ENCODE measurements around the gene MAOB. TPM values are rescaled to one million over a fixed set of nuclear protein-coding genes. Genes with fewer than 3 reads are reported as not detected.

Gene MAOB
- total RNA-seq, 1 experiment from 2014 or later, result 0.74 TPM

- TF ChIP-seq CBFB (CRISPR knock-in tag; IDR thresholded peaks at IDR 0.05; ENCODE audit: low read depth) (no peak), TCF7 (CRISPR knock-in tag; IDR thresholded peaks at IDR 0.05; ENCODE audit: low read depth) (no peak)
Observed at GRCh38 chrX:43720961-43721360, 161.3 kb downstream of the MAOB start (continued).

- TF ChIP-seq ATF1 (CRISPR knock-in tag; IDR thresholded peaks at IDR 0.05) (no peak), TCF7 (CRISPR knock-in tag; IDR thresholded peaks at IDR 0.05; ENCODE audit: low read depth) (no peak), CBFB (CRISPR knock-in tag; IDR thresholded peaks at IDR 0.05; ENCODE audit: low read depth) (no peak), HMGXB4 (CRISPR knock-in tag; IDR thresholded peaks at IDR 0.05) (no peak), FOXP1 (CRISPR knock-in tag; IDR thresholded peaks at IDR 0.05; ENCODE audit: borderline replicate concordance) (no peak), ATF2 (CRISPR knock-in tag; IDR thresholded peaks at IDR 0.05; ENCODE audit: borderline replicate concordance, low read depth) (no peak)
- H3K4me3 Mint-ChIP-seq, result no peak overlapping the region
- no peak for ATAC-seq
- no peaks in the 10 kb centered on the region for H3K4me1 Mint-ChIP-seq
- CTCF ChIA-PET, result no interaction called here
- H3K27ac Mint-ChIP-seq, result no peak overlapping the region
- DNase-seq (ENCODE audit: low spot score), result no peak
- H3K9me3 Mint-ChIP-seq, result peaks cover 13% of the 10 kb centered on the region; the same call in 1 of the 2 replicates
- H3K36me3 Mint-ChIP-seq, result 0 out of 2 replicates have a peak, but pooled peaks cover 4% of the 10 kb centered on the region
- POLR2A ChIA-PET, result no interaction called here
- H3K27me3 Mint-ChIP-seq (ENCODE audit: low read depth), result peaks cover 16% of the 10 kb centered on the region
Observed at GRCh38 chrX:43720082-43720481, 162.2 kb downstream of the MAOB start.

GRCh38 chrX:43718956-43719355 is 163.3 kb downstream of the MAOB start:
- no peak overlapping the region for H3K27ac Mint-ChIP-seq
- H3K36me3 Mint-ChIP-seq, result 0 out of 2 replicates have a peak, but pooled peaks cover 4% of the 10 kb centered on the region
- no peak overlapping the region for H3K4me3 Mint-ChIP-seq
- H3K9me3 Mint-ChIP-seq, result peaks cover 13% of the 10 kb centered on the region; the same call in 1 of the 2 replicates
- ATAC-seq (no peak), DNase-seq (ENCODE audit: low spot score) (no peak)
- CTCF ChIA-PET, result no interaction called here
- H3K4me1 Mint-ChIP-seq, result no peaks in the 10 kb centered on the region
- POLR2A ChIA-PET, result no interaction called here
- H3K27me3 Mint-ChIP-seq (ENCODE audit: low read depth), result peaks cover 5% of the 10 kb centered on the region; the same call in 1 of the 2 replicates
- TF ChIP-seq PRDM15 (CRISPR knock-in tag; IDR thresholded peaks at IDR 0.05), result no peak
- TF ChIP-seq USF2 (CRISPR knock-in tag; IDR thresholded peaks at IDR 0.05), result no peak
- TF ChIP-seq CDX4 (CRISPR knock-in tag; IDR thresholded peaks at IDR 0.05; ENCODE audit: borderline replicate concordance), result no peak
- TF ChIP-seq ZMAT4 (CRISPR knock-in tag; IDR thresholded peaks at IDR 0.05), result no peak
- no peak for TF ChIP-seq MYBL2 (CRISPR knock-in tag; IDR thresholded peaks at IDR 0.05)
- no peak for TF ChIP-seq STAT6 (CRISPR knock-in tag; conservative IDR thresholded peaks at IDR 0.05; ENCODE audit: low read depth)
- TF ChIP-seq ATF3 (CRISPR knock-in tag; conservative IDR thresholded peaks at IDR 0.05), result no peak
- TF ChIP-seq OVOL2 (CRISPR knock-in tag; IDR thresholded peaks at IDR 0.05; ENCODE audit: borderline replicate concordance), result no peak
- TF ChIP-seq HMGXB4 (CRISPR knock-in tag; IDR thresholded peaks at IDR 0.05), result no peak
- TF ChIP-seq IRF1 (CRISPR knock-in tag; IDR thresholded peaks at IDR 0.05), result no peak
- no peak for TF ChIP-seq EMX1 (CRISPR knock-in tag; IDR thresholded peaks at IDR 0.05)
